Testis (tissue), 3 donors: Measurements from ENCODE around the gene TUT4. TPM values are rescaled to one million over a fixed set of nuclear protein-coding genes. Genes with fewer than 3 reads are reported as not detected.

Experiments
- DNase-seq: peaks from one replicate; pipeline ENCODE4 v3.0.0-alpha.2; 2019
- H3K27ac ChIP-seq, 2 donors: fragments of 200-600 bp; sonication (generic); one replicate each; pipeline ENCODE4 v1.5.1; 2019
- H3K27me3 ChIP-seq: fragments of 200-600 bp; sonication (generic); one replicate; pipeline ENCODE4 v1.5.1; 2019
- H3K36me3 ChIP-seq: fragments of 200-600 bp; sonication (generic); one replicate; pipeline ENCODE4 v1.5.1; 2017; ENCODE audit warnings: low read depth; ENCODE audit errors: missing control alignments
- H3K4me1 ChIP-seq: fragments of 200-600 bp; sonication (generic); one replicate; pipeline ENCODE4 v1.5.1; 2019
- H3K4me3 ChIP-seq, 2 donors: fragments of 200-600 bp; sonication (generic); one replicate each; pipeline ENCODE4 v1.5.1; 2017 to 2019
- H3K9me3 ChIP-seq: fragments of 200-600 bp; sonication (generic); one replicate; pipeline ENCODE4 v1.5.1; 2017
- POLR2A ChIP-seq: fragments of 450-650 bp; IDR thresholded peaks from one replicate; pipeline ENCODE4 v1.6.1; 2017; ENCODE audit warnings: antibody characterized with exemption, mild to moderate bottlenecking, moderate library complexity
- WGBS, 2 donors: methylation state at CpG; one replicate each; pipeline ENCODE4 v1.1.5; 2018; 5-methylcytosine and 5-hydroxymethylcytosine counted together
- intact Hi-C: fragments of 100-400 bp; cut with DNase I; formaldehyde crosslinking; loops from one replicate; pipeline ENCODE4 v1.15.1; 2023; ENCODE audit warnings: low total_unique reads
- polyA plus RNA-seq: library from polyadenylated mRNA; stranded (reverse); fragments of 350-450 nt; fragmentation: Illumina TruSeq; extraction: RNeasy Lipid Tissue Mini Kit (QIAGEN cat#74804); gene quantifications from one replicate; pipeline ENCODE4 v1.2.3, GENCODE V29; 2014; ENCODE audit warnings: low read depth, low replicate concordance; ENCODE audit not compliant: insufficient read depth
- total RNA-seq, 2 donors: library from RNA; depleted of rRNA; stranded (reverse); fragments of >200 nt; gene quantifications; one replicate each; pipeline ENCODE4 v1.2.3, GENCODE V29; 2016
- TF ChIP-seq, protein P1 (sequence below), 3 experiments: fragments of 450-650 bp in 2 of 3; fragments of 200-600 bp in 1 of 3; sonication (generic) in 1 of 3; IDR thresholded peaks; one replicate each; pipeline ENCODE4 v1.5.1; 2016 to 2019; ENCODE audit warnings: antibody characterized with exemption in 3 of 3, mild to moderate bottlenecking in 2 of 3, moderate library complexity in 1 of 3

TUT4 gene
- total and polyA plus RNA-seq, 3 donors from 2014 or later = 63.3 to 146 (median 136) TPM

DNA sequence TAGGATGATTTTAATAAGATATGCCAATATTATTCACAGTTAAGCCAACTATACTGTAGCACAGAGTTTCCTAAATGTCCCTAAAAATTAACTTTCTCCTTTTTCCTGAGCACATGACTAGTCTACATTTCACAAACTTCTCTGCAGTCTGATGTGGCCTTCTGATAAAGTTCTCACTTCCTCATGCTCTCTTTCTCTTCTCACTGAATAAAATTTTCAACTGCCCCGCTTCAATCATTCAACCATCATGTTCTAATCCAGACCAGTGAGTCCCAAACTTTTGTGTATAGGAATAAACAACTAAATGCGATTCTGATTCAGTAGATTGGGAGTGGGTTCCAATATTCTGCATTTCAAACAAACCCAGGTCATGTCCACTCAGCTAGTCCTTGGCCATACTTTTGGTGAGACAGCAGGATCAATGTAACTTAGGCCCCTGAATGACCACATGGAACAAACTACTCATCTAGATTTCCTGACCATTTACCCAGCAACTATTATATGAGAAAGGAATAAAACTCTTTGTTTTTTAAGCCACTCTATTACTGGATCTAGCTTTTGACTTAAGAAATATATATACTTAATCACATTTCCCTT lies 20.1 kb downstream of the TUT4 start:
- 92 to 93% methylated on average over 2 of the region's 2 CpGs for WGBS, 2 donors
- H3K4me3 ChIP-seq = no peak overlapping the region
- H3K9me3 ChIP-seq = no peaks in the 10 kb centered on the region
- H3K27me3 ChIP-seq = no peaks in the 10 kb centered on the region
- DNase-seq = no peak
- intact Hi-C loops = no loop called here
- no peak overlapping the region for H3K27ac ChIP-seq
- no peak for TF ChIP-seq POLR2A
- TF ChIP-seq, protein P1, sequence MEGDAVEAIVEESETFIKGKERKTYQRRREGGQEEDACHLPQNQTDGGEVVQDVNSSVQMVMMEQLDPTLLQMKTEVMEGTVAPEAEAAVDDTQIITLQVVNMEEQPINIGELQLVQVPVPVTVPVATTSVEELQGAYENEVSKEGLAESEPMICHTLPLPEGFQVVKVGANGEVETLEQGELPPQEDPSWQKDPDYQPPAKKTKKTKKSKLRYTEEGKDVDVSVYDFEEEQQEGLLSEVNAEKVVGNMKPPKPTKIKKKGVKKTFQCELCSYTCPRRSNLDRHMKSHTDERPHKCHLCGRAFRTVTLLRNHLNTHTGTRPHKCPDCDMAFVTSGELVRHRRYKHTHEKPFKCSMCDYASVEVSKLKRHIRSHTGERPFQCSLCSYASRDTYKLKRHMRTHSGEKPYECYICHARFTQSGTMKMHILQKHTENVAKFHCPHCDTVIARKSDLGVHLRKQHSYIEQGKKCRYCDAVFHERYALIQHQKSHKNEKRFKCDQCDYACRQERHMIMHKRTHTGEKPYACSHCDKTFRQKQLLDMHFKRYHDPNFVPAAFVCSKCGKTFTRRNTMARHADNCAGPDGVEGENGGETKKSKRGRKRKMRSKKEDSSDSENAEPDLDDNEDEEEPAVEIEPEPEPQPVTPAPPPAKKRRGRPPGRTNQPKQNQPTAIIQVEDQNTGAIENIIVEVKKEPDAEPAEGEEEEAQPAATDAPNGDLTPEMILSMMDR (IDR thresholded peaks at IDR 0.05) = no peak
- H3K4me1 ChIP-seq = no peaks in the 10 kb centered on the region
- H3K36me3 ChIP-seq = no peaks in the 10 kb centered on the region

- 77 to 81% methylated on average over 8 of the region's 8 CpGs for WGBS, 2 donors
- TF ChIP-seq, protein P1 (IDR thresholded peaks at IDR 0.05) = no peak
- TF ChIP-seq POLR2A = no peak
- Histone ChIP-seq H3K9me3 (no peaks in the 10 kb centered on the region), H3K4me1 (no peaks in the 10 kb centered on the region), H3K36me3 (no peaks in the 10 kb centered on the region), H3K27me3 (no peaks in the 10 kb centered on the region), H3K4me3 (no peak overlapping the region), H3K27ac (no peak overlapping the region)
- no peak for DNase-seq
- intact Hi-C loops = no loop called here
These were observed 20.6 kb downstream of the TUT4 start for GRCh38 chr1:52532247-52532646.

DNA sequence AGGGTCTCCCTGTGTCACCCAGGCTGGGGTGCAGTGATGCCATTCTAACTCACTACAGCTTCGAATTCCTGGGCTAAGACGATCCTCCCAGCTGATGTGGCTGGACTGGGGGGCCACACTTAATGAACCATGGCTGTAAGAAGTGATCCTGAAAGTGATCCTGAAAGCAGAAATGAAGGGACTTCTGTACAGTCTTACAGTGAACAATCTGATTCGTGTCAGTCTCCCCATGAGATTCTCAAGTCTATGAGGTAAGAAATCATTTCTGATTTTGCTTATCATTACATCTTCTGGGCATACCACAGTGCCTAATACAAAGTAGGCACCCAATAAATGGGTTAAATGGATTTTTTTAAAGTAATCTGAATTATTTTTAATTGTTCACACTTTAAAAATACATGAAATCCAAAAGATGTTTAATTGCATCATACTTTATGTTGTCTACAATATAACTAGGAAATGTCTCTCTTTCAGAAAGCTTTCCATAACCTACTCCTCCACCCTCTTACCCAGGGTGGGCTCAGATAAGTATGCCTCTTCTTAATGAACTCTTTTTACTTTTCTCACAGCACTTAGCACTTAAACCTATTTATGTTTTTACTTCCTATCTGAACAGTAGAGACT lies 21.5 kb downstream of the TUT4 start:
- WGBS, 2 donors = 79 to 86% methylated on average over 3 of the region's 3 CpGs
- no peaks in the 10 kb centered on the region for H3K27me3 ChIP-seq
- H3K4me3 ChIP-seq = no peak overlapping the region
- H3K9me3 ChIP-seq = no peaks in the 10 kb centered on the region
- intact Hi-C loops = no loop called here
- H3K27ac ChIP-seq = no peak overlapping the region
- DNase-seq = no peak
- H3K4me1 ChIP-seq = no peaks in the 10 kb centered on the region
- no peaks in the 10 kb centered on the region for H3K36me3 ChIP-seq
- TF ChIP-seq POLR2A = no peak
- TF ChIP-seq, protein P1 (IDR thresholded peaks at IDR 0.05) = no peak

- intact Hi-C loops = no loop called here
- 72 to 77% methylated on average over 5 of the region's 5 CpGs for WGBS, 2 donors
These were observed 22.2 kb downstream of the TUT4 start for GRCh38 chr1:52530563-52531144.

More at GRCh38 chr1:52530563-52531144, 22.2 kb downstream of the TUT4 start:
- no peaks in the 10 kb centered on the region for H3K4me1 ChIP-seq
- TF ChIP-seq, protein P1 (IDR thresholded peaks at IDR 0.05) = no peak
- TF ChIP-seq POLR2A = no peak
- H3K4me3 ChIP-seq = no peak overlapping the region
- DNase-seq = no peak
- H3K27ac ChIP-seq = no peak overlapping the region
- H3K36me3 ChIP-seq = no peaks in the 10 kb centered on the region
- no peaks in the 10 kb centered on the region for H3K27me3 ChIP-seq
- H3K9me3 ChIP-seq = no peaks in the 10 kb centered on the region
